GM21447 (cell line): ENCODE measurements around the gene RPH3AL.

Source experiments
- ATAC-seq: cut with Tn5 transposase; IDR thresholded peaks from one replicate; pipeline ENCODE4 v1.9.1; 2021; ENCODE audit not compliant: unreplicated experiment

Gene RPH3AL, protein sequence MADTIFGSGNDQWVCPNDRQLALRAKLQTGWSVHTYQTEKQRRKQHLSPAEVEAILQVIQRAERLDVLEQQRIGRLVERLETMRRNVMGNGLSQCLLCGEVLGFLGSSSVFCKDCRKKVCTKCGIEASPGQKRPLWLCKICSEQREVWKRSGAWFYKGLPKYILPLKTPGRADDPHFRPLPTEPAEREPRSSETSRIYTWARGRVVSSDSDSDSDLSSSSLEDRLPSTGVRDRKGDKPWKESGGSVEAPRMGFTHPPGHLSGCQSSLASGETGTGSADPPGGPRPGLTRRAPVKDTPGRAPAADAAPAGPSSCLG

GRCh38 chr17:352421-353212 lies at the start of gene RPH3AL:
RPH3AL (minus strand) TSS chr17:352807; CDS start chr17:327543, 25,264 bp downstream.
- ATAC-seq, result no peak

DNA sequence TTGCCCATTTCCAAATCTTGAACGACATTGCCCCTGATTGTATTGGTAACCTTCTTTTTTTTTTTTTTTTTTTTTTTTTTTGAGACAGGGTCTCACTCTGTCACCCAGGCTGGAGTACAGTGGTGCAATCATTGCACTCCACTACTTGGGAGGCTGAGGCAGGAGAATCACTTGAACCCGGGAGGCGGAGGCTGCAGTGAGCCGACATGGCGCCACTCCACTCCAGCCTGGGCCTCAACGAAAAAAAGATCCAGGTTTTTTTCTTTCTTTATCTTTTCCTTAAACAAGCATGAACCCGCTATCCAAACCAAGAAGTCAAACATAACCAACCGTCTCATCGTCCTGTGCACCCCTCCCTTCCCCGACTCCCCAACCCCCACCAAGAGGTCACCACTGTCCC lies 47.6 kb upstream of the RPH3AL start:
- ATAC-seq, result no peak

DNA sequence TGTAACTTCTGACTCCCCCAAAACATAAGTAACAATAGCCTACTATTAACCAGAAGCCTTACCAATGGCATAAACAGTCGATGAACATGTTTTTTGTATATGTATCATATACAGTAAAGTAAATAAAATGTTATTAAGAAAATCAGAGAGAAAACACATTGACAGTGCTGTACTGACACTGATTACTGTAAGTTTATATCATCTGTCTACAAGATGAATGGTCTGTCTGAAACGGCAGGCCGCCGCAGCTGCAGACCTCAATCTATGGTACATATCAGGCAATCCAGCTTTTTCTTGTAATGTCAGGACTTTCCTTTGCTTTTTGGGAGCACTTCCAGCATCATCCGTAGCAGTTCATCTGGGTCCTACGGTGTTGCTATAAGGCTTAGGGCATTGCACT lies 44.2 kb upstream of the RPH3AL start:
- ATAC-seq, result no peak

DNA sequence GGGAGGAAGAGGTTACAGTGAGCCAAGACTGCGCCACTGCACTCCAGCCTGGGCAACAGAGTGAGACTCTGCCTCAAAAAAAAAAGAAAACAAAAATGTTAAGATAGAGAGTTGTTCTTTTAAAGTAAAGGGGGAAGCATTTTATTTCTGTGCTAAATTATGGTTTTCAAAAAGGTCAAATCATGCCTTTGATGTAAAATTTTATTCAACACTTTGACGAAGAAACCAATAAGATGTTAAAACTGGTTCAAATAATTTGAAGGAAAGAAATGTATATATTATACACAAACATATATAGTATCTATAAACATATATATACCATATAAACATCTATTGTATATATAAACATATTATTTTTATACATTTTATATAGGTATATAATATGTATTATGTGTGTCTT lies 43.4 kb upstream of the RPH3AL start:
- no peak for ATAC-seq

- ATAC-seq, result no peak
Observed at GRCh38 chr17:395179-395578, 42.6 kb upstream of the RPH3AL start.

GRCh38 chr17:394718-395095 lies 42.1 kb upstream of the RPH3AL start:
- ATAC-seq, result no peak

DNA sequence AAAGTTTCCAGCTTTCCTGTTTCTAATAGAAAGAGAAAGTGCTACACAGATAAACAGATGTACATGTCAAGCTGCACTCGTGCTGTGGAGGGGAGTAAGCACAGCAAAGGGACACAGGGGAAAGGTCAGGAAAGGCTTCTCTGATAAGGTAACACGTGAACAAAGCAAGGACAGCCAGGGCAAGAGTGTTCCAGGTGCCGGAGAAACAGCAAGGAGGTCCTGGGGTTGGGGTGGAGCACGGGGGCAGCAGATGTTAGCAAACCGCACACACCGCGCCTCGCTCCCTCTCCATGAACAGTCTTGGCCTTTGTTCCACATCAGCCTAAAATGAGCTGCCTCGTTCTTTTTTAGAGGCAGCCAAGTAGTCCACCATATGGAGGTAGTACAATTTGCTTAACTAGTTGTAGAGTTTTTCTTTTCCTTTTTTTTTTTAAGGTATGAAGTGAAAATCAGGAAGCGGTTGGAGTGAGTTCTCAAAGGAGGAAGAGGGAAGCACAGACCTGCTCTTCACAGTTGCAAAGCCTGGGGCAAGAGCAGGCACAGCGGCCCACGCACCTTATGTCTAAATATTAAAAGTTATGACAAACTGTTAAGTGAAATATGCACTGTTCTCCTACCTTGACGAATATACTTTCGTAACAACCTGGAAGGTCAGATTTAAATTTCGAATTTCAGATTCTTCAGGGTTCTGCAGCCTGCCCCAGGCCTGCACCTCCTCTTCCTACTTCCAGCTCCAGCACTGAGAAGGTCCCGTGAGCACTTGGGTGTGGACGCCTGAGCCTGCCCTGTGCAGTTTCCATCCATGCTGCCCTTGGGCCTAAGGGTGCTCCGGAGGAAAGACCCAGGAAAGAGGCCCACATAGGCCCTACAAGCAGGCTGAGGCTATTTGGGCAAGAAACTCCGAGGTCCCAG lies 41.5 kb upstream of the RPH3AL start:
- no peak for ATAC-seq

- ATAC-seq, result no peak
Observed at GRCh38 chr17:391850-392249, 39.2 kb upstream of the RPH3AL start.

DNA sequence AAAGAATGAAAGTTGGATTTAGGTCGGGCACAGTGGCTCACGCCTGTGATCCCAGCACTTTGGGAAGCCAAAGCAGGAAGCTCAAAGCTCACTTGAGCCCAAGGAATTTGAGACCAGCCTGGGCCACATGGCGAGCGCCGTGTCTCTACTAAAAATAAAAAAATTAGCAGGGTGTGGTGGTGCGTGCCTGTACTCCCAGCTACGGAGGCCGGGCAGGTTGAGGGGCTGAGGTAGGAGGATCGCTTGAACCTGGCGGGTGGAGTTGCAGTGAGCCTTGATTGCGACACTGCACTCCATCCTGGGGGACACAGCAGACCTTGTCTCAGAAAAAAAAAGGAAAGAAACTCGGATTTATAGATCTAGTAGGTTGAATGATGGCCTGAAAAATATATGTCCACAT lies 37.4 kb upstream of the RPH3AL start:
- no peak for ATAC-seq

DNA sequence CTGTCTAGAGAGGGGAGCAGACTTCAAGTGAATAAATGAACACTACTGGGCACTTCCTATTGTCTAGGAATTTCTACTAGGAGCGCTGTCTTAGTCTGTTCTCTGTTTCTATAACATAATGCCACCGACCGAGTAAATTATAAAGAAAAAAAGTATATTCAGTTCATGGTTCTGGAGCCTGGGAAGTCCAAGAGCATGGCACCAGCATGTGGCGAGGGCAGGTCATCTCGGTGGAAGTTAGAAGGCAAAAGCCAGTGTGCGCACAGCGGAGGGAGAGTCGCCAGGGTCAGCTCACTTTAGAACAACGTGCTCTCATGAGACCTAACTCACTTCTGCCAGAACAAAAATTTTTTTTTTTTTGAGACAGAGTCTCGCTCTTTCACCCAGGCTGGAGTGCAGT lies 35.5 kb upstream of the RPH3AL start:
- no peak for ATAC-seq

GRCh38 chr17:386141-386876 lies 33.7 kb upstream of the RPH3AL start:
- ATAC-seq, result no peak

- no peak for ATAC-seq
Observed at GRCh38 chr17:385836-386140, 33.2 kb upstream of the RPH3AL start.

DNA sequence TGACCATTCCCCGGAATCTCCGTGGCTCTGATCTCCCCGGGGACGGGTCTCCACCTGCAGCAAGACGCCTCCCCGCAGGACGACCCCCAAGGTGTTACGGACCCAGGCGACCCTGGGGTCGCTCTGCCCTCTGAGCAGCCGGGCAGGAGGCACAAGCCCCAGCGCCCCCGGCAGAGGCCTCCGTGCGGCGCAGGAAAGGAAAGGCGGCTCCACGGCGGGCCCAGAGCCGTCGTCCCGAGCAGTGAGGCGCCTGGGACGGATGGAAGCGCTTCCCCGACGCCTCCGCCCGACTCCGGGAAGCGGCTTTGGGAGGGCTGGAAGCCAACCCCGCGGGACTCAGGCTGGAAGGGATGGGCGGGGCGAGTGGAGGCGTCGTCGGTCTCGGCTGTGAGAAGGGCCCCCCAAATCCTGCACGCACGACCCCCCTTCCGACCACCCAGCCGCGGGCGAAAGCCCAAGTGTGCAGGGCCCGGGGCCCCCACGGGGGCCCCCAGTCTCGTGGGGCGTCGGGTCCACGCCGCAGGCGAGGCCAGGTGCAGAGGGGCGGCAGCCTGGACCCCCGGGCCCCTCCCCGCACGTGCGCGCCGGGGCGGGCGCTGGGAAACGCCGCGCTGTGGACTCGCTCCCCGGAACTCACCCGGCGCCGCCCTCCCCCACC lies 32.7 kb upstream of the RPH3AL start:
- no peak for ATAC-seq

DNA sequence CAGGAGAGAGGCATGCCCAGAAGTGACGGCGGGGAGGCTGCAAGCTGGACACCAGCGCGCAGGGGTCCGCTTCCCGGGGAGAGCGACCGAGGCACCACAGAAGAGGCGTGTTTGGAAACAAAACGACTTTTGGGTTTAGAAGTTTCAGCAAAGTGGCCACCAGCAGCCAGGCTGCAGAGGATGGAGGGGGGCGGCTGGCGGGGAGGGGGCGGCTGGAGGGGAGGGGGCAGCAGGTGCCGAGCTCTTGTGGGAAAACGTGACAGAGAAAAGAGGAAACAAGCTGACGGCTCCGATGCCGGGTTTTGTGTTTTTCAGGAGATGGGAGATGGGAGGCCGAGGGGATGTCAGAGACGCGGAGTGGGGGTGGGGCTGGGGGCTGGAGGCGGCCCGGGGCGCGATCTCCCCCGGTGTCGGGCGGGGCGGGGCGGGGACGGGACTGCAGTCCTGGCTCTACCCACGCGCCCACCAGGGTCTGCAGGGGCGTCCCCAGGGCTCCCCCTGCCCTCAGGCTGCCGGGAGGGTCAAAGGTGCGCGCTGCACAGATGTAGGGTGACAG lies 32.1 kb upstream of the RPH3AL start:
- no peak for ATAC-seq

DNA sequence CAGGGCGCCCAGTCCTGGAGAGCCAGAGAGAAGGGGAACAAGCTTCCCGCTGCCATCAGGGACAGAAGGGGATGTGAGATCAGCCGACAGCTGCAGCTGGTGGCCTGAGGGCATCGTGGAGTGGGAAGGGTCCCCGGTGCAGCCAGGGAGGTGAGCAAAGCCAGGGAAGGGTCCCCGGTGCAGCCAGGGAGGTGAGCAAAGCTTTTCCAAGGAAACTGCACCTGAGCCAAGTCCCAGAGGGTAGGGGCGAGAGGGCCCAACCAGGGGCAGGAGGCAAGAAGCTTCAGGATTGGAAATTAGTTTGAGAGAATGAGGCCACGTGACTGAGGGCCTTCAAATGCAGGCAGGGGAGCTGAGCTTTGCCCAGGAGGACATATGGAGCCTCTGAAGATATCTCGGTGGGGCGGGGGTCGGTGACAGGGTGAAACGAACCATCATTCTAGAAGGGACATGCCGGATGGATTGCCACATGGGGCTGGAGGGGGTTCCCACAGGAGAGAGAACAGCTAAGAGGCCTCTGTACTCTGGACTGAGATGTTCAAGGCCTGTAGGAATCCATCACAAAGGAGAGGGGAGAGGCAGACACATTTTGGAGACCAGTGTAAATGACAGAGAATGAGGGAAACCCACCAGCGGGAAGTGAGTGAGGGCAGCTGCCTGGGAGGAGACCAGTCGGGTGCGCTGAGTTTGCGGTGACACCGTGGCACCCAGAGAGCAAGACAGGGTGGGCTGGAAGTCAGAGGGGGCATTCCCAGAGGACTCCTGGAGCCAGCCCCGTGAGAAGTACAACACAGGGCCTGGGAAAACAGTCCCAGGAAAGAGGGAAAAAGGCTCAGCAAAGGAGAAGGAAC lies 31.4 kb upstream of the RPH3AL start:
- ATAC-seq, result no peak

- ATAC-seq, result no peak
Observed at GRCh38 chr17:382644-383533, 30.3 kb upstream of the RPH3AL start.

DNA sequence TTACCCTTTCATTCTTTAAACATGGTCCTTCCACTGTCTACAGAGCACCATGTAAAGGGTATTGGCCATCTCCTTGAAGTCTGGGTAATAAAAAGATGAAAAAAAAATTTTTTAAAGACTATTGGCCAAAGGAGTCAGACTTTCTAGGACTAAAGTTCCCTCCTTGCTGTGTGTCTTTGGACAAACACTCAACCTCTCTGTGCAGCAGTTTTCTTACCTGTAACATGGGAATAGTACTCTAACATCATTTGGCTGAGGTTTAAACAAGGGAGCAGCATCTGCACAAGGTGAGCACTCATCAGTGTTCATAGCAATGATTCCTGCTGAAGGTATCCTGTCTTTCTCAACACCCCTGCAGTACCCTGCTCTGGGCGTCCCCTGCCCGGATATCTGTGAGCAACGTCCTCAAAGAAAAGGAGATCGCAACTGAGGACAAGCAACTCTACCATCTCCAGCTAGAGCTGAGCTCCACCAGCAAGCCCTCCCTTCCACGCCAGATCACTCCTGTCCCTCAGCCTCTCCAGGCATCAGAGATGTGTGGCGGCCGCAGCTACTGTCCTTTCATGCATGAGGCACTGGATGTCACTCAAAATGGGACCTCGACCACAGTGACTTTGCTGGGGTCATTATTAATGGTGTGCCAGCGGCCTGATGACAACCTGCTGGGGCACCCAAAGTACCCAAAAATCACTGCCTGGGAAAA lies 29.5 kb upstream of the RPH3AL start:
- no peak for ATAC-seq

DNA sequence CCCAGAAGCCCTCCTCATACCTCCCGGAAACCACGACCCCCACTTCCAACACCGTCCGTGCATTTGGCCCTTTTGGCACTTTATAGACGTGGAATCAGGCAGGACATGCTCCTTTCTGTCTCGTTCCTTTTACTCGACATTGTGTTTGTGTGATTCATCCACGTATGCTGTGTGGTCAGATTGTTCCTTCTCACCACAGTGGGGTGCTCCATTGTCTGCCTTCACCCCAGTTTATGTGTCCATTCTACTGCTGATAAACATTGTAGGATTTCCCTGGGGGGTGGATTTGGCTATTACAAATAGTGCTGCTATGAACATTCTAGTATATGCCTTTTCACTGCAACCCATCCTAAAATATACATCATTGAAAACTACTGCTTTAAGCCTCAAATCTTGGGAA lies 28.9 kb upstream of the RPH3AL start:
- ATAC-seq, result no peak
